GM23338 (cell line): Measurements from ENCODE around the gene CCND1. TPM values are rescaled to one million over a fixed set of nuclear protein-coding genes. Genes with fewer than 3 reads are reported as not detected.

Experiments used
- ATAC-seq: fragments of 200-7000 bp; cut with Tn5 transposase; 3 replicates; pipeline ENCODE4 v1.9.1; 2020
- DNase-seq: peaks from one replicate; pipeline ENCODE4 v3.0.0-alpha.2; 2015; ENCODE audit warnings: low spot score
- H2AFZ ChIP-seq: fragments of 200-600 bp; sonication (generic); 2 replicates; pipeline ENCODE4 v1.8.0; 2016; ENCODE audit warnings: antibody characterized with exemption, mild to moderate bottlenecking, moderate library complexity
- H3F3A ChIP-seq: fragments of 200-600 bp; sonication (generic); replicated peaks from 2 replicates; pipeline ENCODE4 v1.8.0; 2017; ENCODE audit warnings: antibody characterized with exemption, mixed run types, low read depth
- H3K27ac ChIP-seq: fragments of 200-600 bp; sonication (generic); 2 replicates; pipeline ENCODE4 v1.6.1; 2016; ENCODE audit warnings: low read depth
- H3K27me3 ChIP-seq: fragments of 200-600 bp; sonication (generic); 2 replicates; pipeline ENCODE4 v1.8.0; 2016; ENCODE audit warnings: mild to moderate bottlenecking, mixed run types, moderate library complexity; ENCODE audit not compliant: insufficient read depth
- H3K36me3 ChIP-seq: fragments of 200-600 bp; sonication (generic); 2 replicates; pipeline ENCODE4 v1.8.0; 2016; ENCODE audit warnings: mild to moderate bottlenecking; ENCODE audit not compliant: insufficient read depth
- H3K4me1 ChIP-seq: fragments of 200-600 bp; sonication (generic); 2 replicates; pipeline ENCODE4 v1.8.0; 2016; ENCODE audit warnings: mild to moderate bottlenecking, moderate library complexity; ENCODE audit not compliant: insufficient read depth
- H3K4me2 ChIP-seq: fragments of 200-600 bp; sonication (generic); 2 replicates; pipeline ENCODE4 v1.7.1; 2017; ENCODE audit warnings: mixed run types
- H3K4me3 ChIP-seq: fragments of 200-600 bp; sonication (generic); 2 replicates; pipeline ENCODE4 v1.6.1; 2016; ENCODE audit warnings: mixed run types
- H3K79me2 ChIP-seq: fragments of 200-600 bp; sonication (generic); replicated peaks from 2 replicates; pipeline ENCODE4 v1.8.0; 2017; ENCODE audit warnings: mild to moderate bottlenecking; ENCODE audit not compliant: insufficient read depth
- H3K9me2 ChIP-seq: fragments of 200-600 bp; sonication (generic); 2 replicates; pipeline ENCODE4 v1.8.0; 2017; ENCODE audit not compliant: insufficient read depth
- H4K20me1 ChIP-seq: fragments of 200-600 bp; sonication (generic); replicated peaks from 2 replicates; pipeline ENCODE4 v1.8.0; 2017; ENCODE audit warnings: mild to moderate bottlenecking; ENCODE audit not compliant: insufficient read depth
- H3K27ac Mint-ChIP-seq: 2 replicates; pipeline ENCODE4 v1.8.0; 2020; ENCODE audit warnings: inconsistent platforms, mild to moderate bottlenecking, moderate library complexity, mixed read lengths
- H3K27me3 Mint-ChIP-seq: 3 replicates; pipeline ENCODE4 v1.8.0; 2022; ENCODE audit warnings: low read depth, mild to moderate bottlenecking, moderate library complexity, mixed read lengths, inconsistent platforms; ENCODE audit not compliant: insufficient read depth, poor library complexity
- H3K36me3 Mint-ChIP-seq: 3 replicates; pipeline ENCODE4 v1.8.0; 2021; ENCODE audit warnings: low read depth, mild to moderate bottlenecking, inconsistent platforms, moderate library complexity, mixed read lengths
- H3K4me1 Mint-ChIP-seq: 3 replicates; pipeline ENCODE4 v1.8.0; 2020; ENCODE audit warnings: mild to moderate bottlenecking, inconsistent platforms, mixed read lengths
- H3K4me3 Mint-ChIP-seq: 3 replicates; pipeline ENCODE4 v1.8.0; 2021; ENCODE audit warnings: moderate library complexity, mild to moderate bottlenecking, inconsistent platforms, mixed read lengths
- H3K9me3 Mint-ChIP-seq: 3 replicates; pipeline ENCODE4 v1.8.0; 2020; ENCODE audit warnings: moderate library complexity, mild to moderate bottlenecking, inconsistent platforms, mixed read lengths
- CREB1 ChIP-seq: fragments of 250-450 bp; sonication (Bioruptor Pico); IDR thresholded peaks from 2 replicates; pipeline ENCODE4 v1.5.0; 2020; ENCODE audit warnings: low read depth, mild to moderate bottlenecking, moderate library complexity
- REST ChIP-seq: IDR thresholded peaks from one replicate; pipeline ENCODE4 v1.6.1; 2018; ENCODE audit warnings: antibody characterized with exemption; ENCODE audit not compliant: unreplicated experiment
- ZNF331 ChIP-seq: fragments of 250-450 bp; sonication (Bioruptor Pico); IDR thresholded peaks from 2 replicates; pipeline ENCODE4 v1.5.0; 2020; ENCODE audit warnings: low read depth, mild to moderate bottlenecking, moderate library complexity
- ZNF462 ChIP-seq: fragments of 250-450 bp; sonication (Bioruptor Pico); IDR thresholded peaks from 2 replicates; pipeline ENCODE4 v1.5.0; 2020; ENCODE audit warnings: mild to moderate bottlenecking, moderate library complexity
- polyA plus RNA-seq: library from polyadenylated mRNA; unstranded; fragments of >200 nt; fragmentation: Nextera tagmentation; extraction: Ambion mirVana; gene quantifications from 2 replicates; pipeline ENCODE4 v1.2.1, GENCODE V29; 2016
- total RNA-seq: library from RNA; depleted of rRNA; stranded (reverse); fragments of >200 nt; shearing (Covaris generic); gene quantifications from 2 replicates; pipeline ENCODE4 v1.2.3, GENCODE V29; 2014

Gene CCND1
- total and polyA plus RNA-seq, 2 experiments from 2014 or later = 109 to 183 TPM

DNA sequence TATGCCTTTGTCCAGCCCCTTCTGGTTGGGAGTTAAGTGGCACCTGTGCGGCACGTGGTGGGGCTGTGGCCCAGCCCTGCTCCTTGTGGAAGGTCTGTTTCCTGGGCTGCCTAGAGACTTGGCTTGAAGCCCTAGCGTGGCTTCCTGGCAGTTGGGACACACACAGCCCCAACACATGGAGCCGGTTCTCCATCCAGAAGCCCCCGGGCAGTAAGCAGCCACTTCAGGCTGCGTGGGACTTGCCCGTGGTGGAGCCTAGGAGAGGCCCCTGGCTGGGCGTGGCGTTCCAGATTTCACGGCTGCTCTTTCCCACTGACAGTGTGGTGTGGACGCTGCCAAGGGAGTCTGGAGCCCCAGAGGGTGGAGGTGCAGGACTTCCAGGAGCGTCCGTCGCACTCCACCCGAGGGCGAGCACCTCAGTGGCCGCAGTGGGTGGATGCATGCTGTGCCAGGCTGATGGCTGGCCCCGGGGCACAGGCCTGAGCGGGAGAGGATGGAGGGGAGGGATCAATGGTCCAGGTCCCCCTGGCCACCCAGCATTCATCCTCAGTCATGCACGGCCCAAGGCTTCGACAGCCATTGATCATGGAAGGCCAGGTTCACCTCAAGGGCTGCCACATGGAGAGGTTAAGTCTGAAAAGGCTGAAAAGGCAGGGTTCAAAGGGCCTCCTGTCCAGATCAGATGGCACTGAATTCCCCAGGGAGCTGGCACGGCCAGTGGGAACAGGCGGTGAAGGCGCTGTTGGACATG lies 9.3 kb downstream of the CCND1 start:
- Mint-ChIP-seq H3K27ac (no peak overlapping the region), H3K4me1 (peaks cover 6% of the 10 kb centered on the region), H3K9me3 (no peaks in the 10 kb centered on the region; the same call in 2 of the 3 replicates), H3K4me3 (no peak overlapping the region), H3K36me3 (peaks cover 76% of the 10 kb centered on the region), H3K27me3 (peaks cover 15% of the 10 kb centered on the region)
- H2AFZ ChIP-seq = no peak overlapping the region
- DNase-seq (no peak), ATAC-seq (no peak)
- H3K36me3 ChIP-seq = peaks cover 18% of the 10 kb centered on the region
- no peaks in the 10 kb centered on the region for H3K9me2 ChIP-seq
- peaks cover 5% of the 10 kb centered on the region for H4K20me1 ChIP-seq
- H3K4me1 ChIP-seq = no peaks in the 10 kb centered on the region
- H3F3A ChIP-seq = 0 out of 2 replicates have a peak, but pooled peaks cover 4% of the 10 kb centered on the region
- H3K79me2 ChIP-seq = 0 out of 2 replicates have a peak, but pooled peaks cover 3% of the 10 kb centered on the region
- TF ChIP-seq REST (no peak), ZNF462 (no peak), CREB1 (no peak), ZNF331 (CRISPR knock-in tag) (no peak)
- H3K27ac ChIP-seq = no peak overlapping the region
- no peaks in the 10 kb centered on the region for H3K27me3 ChIP-seq
- H3K4me3 ChIP-seq = no peak overlapping the region
- no peak overlapping the region for H3K4me2 ChIP-seq
